Activated CD4-positive, CD25-positive, alpha-beta regulatory T cell treated with anti-CD3 and anti-CD28 coated beads, Interleukin-2, amount 50 U/mL, for 16 hours (primary cell): ENCODE data around the gene NHSL1.

Experiments
- DNase-seq: peaks from one replicate; pipeline ENCODE4 v3.0.0-alpha.2; 2020; ENCODE audit warnings: low read depth, low spot score

NHSL1 gene, protein sequence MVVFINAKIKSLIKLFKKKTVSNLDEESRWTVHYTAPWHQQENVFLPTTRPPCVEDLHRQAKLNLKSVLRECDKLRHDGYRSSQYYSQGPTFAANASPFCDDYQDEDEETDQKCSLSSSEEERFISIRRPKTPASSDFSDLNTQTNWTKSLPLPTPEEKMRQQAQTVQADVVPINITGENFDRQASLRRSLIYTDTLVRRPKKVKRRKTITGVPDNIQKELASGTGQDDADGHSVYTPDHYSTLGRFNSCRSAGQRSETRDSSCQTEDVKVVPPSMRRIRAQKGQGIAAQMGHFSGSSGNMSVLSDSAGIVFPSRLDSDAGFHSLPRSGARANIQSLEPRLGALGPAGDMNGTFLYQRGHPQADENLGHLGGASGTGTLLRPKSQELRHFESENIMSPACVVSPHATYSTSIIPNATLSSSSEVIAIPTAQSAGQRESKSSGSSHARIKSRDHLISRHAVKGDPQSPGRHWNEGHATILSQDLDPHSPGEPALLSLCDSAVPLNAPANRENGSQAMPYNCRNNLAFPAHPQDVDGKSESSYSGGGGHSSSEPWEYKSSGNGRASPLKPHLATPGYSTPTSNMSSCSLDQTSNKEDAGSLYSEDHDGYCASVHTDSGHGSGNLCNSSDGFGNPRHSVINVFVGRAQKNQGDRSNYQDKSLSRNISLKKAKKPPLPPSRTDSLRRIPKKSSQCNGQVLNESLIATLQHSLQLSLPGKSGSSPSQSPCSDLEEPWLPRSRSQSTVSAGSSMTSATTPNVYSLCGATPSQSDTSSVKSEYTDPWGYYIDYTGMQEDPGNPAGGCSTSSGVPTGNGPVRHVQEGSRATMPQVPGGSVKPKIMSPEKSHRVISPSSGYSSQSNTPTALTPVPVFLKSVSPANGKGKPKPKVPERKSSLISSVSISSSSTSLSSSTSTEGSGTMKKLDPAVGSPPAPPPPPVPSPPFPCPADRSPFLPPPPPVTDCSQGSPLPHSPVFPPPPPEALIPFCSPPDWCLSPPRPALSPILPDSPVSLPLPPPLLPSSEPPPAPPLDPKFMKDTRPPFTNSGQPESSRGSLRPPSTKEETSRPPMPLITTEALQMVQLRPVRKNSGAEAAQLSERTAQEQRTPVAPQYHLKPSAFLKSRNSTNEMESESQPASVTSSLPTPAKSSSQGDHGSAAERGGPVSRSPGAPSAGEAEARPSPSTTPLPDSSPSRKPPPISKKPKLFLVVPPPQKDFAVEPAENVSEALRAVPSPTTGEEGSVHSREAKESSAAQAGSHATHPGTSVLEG (N-terminal part only)

DNA sequence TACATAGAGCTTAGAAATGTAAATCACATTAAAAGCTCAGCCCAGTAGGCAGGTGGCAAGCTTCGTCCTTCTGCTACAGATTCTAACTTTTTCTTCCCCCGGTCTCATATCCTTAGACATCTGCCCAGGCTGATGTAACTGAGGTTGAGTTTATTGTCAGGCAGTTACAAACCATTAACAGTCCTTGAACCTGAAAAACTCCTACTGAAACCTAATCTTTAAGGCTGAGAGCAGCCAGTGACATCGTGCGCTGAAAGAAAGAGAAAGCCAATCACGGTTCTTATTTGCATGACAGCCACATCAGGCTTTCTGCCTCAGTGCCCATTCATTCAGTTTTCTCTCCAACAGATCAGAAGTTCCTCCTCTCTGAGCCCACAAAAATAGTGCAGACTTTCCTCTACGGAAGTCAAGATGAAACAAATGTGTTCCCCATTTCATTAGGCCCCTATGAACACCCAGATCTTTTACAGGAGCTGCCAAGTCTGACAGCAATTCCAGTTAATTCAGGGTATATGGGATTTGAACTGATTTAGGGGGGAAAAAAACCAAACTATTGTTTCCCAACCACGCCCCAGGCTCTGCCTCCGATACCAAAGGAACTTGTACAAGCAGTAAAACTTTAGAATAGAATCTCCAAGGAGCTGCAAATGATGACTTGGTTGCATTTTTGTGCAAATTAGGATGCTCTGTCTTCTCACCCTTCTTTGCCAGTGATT lies at the start of gene NHSL1:
Gene NHSL1 (minus strand): TSS at position 192 of the 716 bp plus-strand sequence. CDS start 204 bp downstream, outside the sequence.
- DNase-seq = no peak

DNA sequence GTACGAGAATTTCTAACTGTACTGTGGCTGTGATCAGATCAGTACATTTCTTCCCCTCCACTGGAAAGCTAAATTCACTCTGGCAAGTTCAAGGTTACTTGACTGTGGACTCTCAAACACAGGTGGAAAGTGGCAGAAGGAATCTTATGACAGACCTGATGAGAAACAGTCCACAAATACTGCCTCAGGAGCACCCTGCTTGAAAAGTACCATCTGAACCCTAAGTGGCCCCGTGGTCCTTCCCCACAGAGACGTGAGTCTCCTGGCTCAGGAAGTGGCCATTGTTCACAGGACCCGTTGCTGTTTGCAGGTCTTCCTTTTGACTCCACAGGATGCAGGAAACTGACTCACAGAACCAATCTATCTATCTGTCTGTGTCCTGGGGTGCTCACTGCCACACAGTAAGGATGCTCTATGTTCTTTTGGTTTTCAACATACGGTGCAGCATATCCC lies 47.5 kb upstream of the NHSL1 start:
- no peak for DNase-seq

DNA sequence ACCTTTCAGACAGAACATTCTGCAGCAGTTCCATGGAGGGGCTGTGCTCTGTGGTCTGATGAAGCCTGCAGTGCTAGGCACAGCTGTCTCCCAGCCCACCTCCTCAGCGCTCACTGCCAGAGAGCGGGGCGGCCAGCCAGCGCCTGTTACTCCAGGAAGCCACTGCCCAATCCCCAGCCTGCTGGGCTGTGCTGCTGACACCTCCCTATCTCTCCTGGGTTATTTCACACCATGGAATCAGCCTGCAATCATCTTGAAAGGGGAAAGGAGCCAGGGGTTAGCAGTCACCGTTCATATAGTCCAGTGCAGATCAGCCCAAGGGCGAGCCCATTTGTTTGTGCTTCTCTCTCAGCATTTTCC lies 46.3 kb upstream of the NHSL1 start:
- DNase-seq = no peak

DNA sequence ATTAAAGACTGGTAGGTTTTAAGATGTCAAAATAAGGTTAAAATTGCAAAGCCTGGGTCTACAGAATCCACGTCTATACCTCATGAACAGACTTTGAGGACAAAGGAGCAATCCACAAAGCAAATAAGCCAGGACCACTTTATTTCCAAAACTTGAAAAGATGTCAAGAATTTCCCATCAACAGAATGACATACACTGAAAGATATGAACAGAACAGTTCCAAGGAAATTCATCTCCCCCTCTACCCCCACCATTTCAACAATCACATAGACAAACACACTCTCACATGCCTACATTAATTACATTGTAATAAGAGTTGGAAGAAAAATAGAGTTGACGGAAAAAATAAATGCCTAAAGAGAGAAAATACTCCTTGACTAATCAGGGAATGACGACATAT lies 45.2 kb upstream of the NHSL1 start:
- DNase-seq = no peak

DNA sequence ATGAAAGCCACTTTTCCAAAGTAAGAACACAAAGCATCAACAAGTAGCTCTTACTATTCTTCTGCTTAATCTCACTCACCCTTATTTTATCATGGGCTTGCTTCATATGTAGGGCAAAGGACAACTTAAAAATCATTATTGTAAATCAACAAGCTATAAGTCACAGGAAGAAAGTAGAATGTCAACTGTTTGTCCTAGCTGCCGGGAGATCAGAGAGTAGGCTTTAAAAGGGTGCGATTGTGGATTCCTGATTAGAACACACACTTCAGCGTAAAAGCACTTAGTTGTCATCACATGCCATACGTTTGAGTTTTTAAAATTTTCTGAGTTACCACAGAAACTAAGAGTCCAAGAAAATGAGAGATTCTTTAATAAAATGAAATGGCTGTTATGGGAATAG lies 44.4 kb upstream of the NHSL1 start:
- no peak for DNase-seq

DNA sequence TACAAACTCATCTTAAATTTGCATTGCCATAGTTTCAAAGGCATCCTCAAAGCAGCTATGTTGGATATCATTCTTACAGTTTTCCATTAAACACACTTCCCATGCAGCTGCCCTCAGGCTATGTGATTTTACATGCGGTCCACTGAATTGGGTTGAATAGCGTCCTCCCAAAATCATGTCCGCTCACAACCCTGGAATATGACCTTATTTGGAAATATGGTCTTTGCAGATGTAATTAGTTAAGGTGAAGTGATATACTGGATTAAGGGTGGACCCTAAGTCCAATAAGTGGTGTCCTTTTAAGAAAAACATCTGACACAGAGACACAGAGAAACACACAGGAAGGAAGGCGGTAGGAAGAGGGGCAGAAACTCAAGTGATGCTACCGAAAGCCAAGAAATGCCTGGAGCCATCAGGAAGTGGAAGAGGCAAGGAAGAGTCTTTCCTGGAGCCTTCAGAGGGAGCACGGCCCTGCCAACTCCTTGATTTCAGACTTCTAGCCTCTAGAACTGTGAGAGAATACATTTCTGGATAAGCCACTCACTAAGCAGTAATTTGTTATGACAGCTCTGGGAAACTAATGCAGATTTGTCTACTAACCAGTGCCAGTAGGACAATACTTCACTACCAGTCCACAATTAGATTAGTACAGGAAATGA lies 42.7 kb upstream of the NHSL1 start:
- no peak for DNase-seq

DNA sequence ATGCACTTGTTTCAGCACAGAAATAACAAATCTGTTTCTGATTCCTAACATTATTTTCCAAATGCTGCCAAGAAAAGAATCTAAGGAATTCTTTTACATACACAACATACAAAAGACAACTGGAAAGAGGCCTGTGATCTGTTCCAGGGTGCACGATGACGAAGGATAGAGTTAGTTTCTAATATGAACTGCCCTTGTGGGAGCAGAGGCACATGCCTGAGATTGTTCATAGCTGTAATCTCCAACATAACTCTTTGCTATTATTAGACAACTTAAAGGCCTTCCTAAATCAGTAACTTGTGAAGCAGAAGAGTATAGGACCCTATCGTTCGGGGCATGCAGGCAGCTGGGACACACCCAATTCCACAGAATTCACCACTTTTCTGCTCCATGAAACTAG lies 41.2 kb upstream of the NHSL1 start:
- no peak for DNase-seq

DNA sequence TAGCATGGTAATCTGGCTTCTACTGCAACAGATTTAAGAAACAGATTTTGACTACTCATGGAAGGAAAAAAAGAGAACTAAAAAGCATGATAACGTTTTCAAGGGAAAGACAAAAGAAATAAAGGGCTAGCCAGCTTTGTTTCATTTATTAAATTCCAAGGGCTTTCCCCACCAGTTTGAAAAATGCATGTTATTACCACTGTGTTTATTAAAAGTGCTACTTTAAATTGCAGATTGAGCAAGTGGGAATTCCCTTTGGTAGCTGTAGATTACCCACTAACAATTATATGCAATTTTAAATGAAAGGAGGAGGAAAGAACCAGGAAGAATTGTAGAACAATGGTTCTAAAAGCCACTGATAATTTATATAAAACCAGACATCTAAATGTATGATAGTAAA lies 40.6 kb upstream of the NHSL1 start:
- DNase-seq = no peak

DNA sequence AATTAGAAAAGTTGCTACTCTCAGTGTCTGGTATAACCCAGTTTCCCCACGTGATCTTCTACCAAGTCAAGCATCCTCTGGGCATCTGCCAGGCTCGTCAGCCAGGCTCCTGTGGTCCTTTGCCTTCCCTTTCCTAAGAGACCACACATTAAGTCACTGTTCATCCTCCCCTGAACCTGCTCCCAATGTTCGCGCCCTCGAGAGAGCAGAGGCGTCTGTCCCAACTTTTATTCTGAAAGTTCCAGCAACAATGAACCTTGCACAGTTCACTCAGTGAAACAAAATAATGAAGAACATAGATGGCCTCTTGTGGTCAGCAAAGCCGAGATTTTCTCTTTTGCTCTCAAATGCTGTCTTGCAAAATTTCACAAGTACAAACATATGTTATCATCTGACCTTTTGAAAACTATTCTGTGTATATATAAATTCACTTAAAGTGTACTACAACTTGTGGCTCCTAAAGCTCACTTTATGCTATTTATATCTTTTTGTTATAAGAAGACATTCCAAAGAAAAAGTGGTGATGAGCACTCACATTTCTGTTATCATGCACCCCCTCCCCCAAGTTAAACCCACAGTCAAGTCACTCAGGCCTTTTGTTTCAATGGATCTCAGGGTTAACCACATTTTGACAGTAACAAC lies 39.2 kb upstream of the NHSL1 start:
- no peak for DNase-seq

DNA sequence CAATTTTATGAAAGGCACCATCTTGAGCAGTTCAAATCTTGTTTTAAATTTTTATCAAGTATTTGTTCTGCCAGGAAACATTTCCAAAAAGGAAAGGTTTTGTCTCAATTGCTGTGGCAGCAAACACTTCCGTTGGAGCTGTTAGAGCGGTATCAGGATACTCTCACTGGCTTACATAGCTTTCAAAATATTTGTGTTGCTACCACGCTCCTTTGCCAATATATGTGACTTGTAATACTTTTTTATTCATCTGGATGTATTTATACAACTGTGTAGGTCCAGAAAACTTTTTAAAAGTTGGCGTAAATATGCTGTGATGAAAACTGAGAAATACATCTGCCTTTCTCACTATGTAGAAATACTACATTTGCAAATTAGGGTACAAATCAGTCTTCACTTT lies 37.8 kb upstream of the NHSL1 start:
- no peak for DNase-seq

DNA sequence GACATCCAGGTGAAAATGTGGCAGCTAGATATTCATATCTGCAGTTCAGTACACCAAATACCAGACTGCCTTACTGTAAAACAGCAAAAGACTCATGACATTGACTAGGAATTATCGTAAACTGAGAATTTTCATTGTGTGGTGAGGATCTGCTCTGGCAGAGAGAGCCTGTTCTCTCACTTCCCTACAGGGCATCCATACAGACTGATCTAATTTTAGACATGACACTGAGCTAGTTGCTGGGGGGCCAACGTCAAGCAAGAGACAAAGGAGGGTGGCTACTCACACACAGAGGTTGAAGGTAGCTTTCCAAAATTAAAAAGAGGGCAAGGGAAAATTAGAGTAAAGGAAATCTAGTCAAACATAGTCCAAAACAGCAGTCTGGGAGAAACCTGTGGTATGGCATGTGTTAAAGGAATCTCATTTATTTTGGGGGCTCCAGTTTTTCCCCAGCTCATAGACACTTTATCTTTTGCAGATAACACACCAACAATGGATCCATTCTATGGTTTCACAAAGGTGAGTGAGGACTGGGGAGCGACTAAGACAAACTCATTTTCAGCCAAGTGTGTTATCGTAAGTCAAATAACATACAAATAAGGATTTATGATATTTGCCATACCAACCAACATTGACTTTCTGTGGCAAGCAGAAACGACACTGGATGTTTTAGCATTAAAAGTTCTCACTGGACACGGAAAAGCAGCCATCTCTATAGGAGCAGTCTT lies 36.6 kb upstream of the NHSL1 start:
- no peak for DNase-seq

DNA sequence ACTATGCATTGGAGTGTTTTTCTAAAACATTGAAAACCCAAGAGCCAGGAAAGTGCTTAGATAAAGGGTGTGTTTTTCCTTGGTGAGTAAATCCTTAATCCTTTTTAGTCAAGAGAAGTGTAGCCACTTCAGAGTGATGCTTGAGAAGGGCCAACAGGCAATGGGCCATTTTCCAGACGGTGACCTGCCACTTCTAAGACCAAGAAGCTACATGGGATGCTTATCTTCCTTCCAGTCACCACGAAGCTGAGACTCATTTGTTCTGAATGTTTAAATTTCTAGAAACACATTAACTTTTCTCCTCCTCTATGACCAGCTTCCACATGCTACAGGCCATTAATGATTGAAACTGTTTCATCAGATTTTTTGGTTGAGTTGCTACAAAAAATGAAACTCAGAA lies 34.4 kb upstream of the NHSL1 start:
- DNase-seq = no peak

DNA sequence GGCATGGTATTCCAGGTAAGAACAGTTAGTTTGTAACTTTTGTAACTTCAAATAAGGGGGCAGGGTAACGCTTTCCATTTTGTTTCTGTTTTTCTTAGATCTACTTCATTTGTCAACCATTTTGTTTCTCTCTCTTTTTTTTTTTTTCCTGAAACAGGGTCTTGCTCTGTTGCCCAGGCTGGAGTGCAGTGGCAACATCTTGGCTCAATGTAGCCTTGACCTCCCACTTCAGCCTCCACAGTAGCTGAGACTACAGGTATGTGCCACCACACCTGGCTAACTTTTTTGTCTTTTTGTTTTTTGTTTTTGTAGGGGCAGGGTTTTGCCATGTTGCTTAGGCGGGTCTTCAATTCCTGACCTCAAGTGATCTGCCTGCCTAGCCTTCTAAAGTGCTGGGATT lies 32.1 kb upstream of the NHSL1 start:
- no peak for DNase-seq

DNA sequence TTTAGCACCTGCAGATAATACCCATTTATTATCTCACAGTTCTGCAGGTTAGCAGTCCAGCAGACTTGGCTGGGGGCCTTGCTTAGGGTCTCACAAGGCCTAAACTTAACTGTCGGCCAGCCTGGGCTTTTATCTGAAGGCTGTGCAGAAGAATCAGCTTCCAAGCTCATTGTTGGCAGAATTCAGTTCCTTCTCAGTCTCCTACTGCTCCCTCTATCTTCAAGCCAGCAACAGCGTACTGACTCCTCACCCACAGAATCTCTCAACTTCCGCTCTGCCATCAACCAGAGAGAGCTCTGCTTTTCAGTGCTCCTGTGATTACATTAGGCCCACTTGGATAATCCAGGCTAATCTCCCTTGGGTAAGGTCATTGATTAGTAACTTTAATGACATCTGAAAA lies 30.2 kb upstream of the NHSL1 start:
- no peak for DNase-seq

DNA sequence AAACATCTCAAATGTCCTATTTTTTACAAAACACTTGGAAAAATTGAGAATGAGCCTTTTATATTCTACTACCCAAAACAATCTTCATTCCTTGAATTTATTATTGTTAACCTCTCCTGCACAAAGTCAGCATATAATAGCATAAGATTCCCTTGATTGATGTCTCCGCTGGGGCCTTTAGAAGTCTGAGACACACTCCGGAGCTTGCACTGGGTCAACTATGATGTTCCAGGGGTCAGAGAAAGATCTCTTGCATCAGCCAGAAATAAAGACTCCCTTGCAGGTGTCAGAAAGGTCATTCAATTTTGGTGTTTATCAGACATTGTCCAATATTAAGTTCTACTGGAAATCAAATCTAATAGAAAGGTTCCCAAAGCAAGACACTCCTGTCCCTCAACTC lies 29.7 kb upstream of the NHSL1 start:
- no peak for DNase-seq

DNA sequence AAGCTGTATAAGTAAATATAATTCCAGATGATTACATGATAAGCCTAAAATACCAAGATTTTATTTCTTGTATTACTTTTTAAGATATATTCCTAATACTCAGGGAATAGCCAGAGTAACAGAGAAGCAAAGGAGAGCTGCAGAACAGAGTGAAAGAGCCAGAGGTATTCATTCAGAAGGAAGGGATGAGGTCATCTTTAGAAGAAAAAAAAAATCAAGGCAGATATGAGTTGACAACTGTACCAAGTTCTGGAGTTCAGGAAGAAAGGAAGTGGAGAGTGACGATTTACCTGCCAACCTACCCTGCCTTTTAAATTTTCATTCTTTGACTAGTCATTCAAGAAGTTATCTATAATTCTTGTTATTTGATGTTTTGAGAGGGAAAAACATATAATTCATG lies 28.8 kb upstream of the NHSL1 start:
- no peak for DNase-seq

DNA sequence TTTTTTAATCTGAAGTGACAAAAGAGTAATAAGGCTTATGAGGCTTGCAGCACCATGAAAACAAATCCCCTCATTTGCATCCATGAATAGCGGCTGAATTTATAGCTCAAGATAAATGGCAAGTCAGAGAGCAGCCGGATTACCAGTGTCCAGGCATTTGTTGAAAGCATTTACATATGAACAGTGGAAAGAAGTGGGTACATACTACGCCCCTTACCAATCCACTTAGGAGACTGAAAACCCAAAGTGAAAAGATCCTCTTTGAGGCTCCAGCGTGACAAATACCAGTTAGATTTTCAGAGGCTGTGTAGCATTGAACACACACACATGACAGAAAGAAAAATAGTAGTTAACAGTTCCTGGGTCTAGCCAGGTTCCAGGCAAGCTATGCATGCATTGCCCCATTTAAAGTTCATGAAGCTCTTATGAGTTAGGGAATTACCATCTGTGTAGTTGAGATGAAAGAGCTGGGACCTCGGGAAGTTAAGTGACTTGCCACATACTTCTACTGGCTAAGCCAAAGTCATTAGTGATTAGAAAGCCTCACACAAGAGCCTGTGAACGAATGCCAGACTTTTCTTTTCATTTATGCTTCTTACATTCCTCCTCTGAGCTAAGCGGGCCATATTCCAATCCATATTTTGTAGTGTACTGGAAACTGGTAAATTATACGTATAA lies 28.3 kb upstream of the NHSL1 start:
- no peak for DNase-seq

DNA sequence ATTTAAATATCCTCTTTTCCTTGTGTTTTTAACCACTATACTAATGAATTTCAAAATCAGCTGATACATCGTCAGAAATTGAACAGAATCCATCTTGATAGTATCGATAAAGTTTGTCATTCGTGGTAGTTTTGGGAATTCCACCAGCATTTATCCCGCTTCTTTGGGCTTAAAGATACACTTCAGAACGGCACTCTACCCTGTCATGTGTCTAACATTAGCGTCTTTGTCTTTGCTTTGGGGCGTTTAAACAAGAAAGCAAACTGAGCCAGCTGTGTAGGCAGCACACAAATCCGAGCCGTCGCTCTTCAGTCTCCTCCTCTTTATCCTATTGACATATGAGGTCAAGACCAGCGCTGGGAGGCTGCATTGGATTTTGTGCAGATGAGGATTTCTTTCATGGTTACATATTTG lies 27.5 kb upstream of the NHSL1 start:
- no peak for DNase-seq

DNA sequence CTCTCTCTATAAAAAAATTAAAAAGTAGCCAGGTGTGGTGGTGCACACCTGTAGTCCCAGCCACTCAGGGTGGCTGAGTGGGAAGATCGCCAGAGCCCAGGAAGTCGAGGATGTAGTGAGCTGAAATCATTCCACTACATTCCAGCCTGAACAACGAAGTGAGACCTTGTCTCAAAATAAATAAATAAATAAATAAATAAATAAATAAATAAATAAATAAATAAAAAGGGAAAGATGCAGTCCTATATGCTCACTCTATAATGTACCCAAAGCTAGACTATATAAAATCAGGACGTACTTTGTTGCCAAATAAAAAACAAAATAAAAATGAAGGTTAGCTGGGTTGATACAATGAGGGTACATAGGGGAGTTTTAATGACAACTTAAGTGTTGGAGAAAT lies 26.1 kb upstream of the NHSL1 start:
- no peak for DNase-seq
